Loucy (cell line): Measurements from ENCODE around the gene MINAR2.

Experiments used
- CTCF ChIP-seq: fragments of 200-600 bp; sonication (generic); conservative IDR thresholded peaks from 2 replicates; pipeline ENCODE4 v1.5.1; 2014; ENCODE audit warnings: mild to moderate bottlenecking, antibody characterized with exemption, low read length
- EZH2phosphoT487 ChIP-seq: fragments of 200-600 bp; IDR thresholded peaks from 2 replicates; pipeline ENCODE4 v1.6.1; 2018; ENCODE audit warnings: antibody characterized with exemption, mild to moderate bottlenecking, moderate library complexity, borderline replicate concordance

DNA sequence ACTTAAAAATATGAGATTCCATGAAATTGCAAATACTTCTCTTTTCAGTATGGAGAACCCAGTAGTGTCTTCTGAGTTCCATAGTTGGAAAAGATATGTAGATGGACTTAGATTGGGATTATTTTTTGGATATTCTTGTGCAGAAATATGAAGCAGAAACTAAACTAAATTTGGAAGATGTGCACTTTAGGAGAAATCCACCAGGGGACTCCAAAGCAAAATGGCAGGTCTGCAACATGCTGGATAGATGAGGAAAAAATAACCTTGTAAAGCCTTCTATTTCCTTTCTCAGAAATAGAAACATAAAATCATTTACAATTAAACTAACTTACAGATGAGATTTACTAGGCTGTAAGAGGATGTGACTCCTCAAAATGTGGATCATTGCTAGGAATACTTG lies 49.2 kb upstream of the MINAR2 start:
- 0 out of 2 replicates have a peak, but pooled peaks have one; percentile 13 for TF ChIP-seq CTCF
- no peak for TF ChIP-seq EZH2phosphoT487
